H54 (cell line): ENCODE measurements around the gene FRMD4A.

Source experiments
- DNase-seq: peaks from one replicate; pipeline ENCODE4 v3.0.0; 2011; ENCODE audit warnings: low spot score, mixed read lengths; ENCODE audit not compliant: insufficient read length
- FAIRE-seq: peaks from 3 replicates; lab custom pipeline; 2011; peaks lifted over from hg19 to GRCh38; lab: Jason Lieb, UNC
- POLR2A ChIP-seq: IDR thresholded peaks from 2 replicates; pipeline ENCODE4 v1.6.1; 2011; ENCODE audit warnings: low read depth, mild to moderate bottlenecking, low read length

FRMD4A gene

DNA sequence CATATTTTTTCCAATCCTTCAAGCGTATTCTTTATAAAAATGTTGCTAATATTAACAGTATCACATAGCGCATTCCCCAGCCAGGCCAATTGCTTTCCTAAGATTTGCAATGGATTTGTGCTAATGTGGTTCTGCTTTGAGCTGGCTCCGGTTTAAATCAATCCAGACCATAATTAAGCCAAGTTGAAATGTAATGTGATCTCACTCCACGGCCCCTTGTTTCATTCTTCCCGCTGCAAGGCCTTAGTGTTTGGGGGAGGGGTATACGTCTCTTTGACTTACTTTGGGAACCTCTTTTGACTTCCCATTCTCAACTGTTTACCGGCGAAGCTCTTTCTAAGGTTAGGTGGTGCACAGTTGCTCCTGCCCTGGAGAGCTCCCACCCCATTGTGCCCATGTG is 657.6 kb downstream of the FRMD4A start:
- FAIRE-seq: no peak
- no peak for TF ChIP-seq POLR2A
- DNase-seq: no peak

GRCh38 chr10:13672548-13672947 is 658.2 kb downstream of the FRMD4A start:
- FAIRE-seq: no peak
- DNase-seq: no peak
- no peak for TF ChIP-seq POLR2A

DNA sequence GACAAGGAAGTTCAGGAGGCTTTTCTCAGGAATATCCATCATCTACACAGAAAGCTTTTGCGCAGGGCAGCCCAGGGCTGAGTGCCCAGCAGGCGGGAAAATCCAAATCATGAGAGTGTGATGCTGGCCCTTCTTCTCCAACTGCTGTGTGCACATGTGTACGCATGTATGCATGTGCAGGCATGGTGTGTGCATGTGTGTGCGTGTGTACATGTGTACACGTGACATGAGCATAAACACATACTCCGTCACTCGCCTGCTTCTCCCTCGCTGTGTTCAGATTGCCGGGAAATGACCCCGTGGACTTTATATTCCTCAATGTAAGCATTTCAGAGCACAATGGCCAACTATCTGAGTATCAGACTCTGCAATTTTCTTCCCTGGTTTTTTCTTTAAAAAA is 658.8 kb downstream of the FRMD4A start:
- no peak for TF ChIP-seq POLR2A
- DNase-seq: no peak
- FAIRE-seq: no peak

DNA sequence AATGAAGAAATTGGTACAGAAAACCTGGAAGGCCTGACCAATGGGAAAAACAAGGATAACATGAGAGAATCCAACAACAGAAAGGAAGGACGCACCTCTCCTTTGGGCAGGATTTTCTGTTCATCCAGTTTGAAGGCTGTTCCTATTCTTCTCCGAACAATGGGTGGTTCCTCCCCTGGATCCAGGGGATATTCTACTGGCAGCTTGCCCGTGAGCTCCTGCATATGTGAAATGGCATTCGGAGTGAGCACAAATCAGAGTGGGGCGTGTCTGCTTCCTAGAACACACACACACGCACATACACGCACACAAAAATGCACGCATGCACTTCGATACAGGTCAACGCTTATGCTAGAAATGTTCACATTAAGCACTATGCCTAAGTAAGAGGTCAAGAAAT is 660.4 kb downstream of the FRMD4A start:
- no peak for DNase-seq
- TF ChIP-seq POLR2A: no peak
- no peak for FAIRE-seq

DNA sequence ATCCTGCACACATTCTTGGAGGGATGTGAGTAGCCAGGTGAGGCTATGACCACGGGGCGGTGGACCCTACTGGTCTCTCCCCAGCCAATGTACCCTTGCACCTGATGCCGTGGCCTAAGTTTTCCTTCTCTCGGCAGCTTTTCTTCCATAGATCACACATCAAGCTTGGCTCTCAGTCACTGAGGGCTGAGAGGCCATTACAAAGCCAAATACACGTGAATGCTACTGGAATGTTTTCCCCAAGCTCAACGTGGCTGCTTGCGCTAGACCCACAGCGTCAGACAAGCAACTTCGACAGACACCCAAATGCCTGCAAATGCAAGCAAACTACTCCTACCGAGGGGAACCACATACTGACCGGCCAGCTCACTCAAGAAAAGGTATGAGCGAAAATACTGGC is 660.8 kb downstream of the FRMD4A start:
- TF ChIP-seq POLR2A: no peak
- DNase-seq (no peak), FAIRE-seq (no peak)

GRCh38 chr10:13669182-13669855 is 661.4 kb downstream of the FRMD4A start:
- no peak for DNase-seq
- TF ChIP-seq POLR2A: no peak
- FAIRE-seq: no peak

DNA sequence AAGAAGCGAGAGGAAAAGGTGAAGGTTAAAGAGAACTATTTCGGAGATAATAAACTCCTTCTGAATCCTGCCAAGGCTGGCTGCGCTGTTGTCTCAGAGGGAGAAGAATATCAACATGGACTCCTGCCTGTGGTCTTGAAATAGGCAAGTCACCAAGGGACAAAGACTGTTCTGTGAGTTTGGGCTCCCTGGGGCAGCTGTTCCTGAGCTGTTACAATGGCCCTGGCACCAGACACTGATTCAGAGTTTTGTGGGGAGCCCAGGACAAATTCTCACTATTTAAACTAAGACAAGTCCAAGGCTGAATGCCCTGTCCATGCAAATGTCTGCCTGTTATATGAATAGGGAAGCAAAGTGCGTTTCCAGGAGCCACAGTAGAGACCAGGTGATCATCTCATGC is 662.6 kb downstream of the FRMD4A start:
- FAIRE-seq: no peak
- no peak for TF ChIP-seq POLR2A
- no peak for DNase-seq

GRCh38 chr10:13665516-13666262 is 665.0 kb downstream of the FRMD4A start:
- TF ChIP-seq POLR2A: no peak
- no peak for DNase-seq
- FAIRE-seq: no peak

DNA sequence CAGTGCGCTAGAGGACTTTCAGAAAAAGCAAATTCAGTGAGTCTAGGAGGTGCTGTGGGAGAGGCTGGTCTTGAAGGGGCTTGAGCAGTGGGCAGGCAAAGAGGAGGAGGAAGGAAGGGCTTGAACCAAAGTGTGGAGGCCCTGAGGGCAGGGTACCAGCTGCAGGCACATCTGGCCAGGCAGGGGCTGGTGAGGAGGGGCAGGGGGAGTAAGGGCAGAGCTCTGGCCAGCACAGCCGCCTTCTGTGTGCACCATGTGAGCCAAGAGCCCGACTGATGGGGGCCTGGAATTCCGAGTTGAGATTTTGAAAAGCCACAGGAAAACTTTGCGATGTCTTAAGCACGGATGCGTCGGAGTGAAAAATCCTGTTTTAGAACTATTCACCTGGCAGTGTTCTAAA is 669.5 kb downstream of the FRMD4A start:
- DNase-seq (no peak), FAIRE-seq (no peak)
- TF ChIP-seq POLR2A: no peak

DNA sequence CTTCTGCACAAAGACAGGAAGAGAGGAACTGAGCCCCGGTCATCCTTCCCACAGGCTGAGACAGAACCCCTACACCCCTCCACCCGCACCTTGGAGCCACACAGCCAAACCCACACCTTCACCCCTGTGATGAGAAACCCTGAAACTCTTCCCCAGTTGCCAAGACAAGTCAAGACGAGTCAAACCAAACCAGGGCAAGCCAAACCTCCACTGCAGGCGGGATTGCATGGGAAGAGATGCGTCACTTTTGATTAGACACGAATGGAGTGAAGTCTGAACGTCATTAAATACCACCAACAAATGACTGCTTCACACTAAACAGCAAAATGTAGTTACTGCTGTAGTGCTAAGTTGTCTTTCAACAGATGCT is 670.2 kb downstream of the FRMD4A start:
- FAIRE-seq (no peak), DNase-seq (no peak)
- TF ChIP-seq POLR2A: no peak

DNA sequence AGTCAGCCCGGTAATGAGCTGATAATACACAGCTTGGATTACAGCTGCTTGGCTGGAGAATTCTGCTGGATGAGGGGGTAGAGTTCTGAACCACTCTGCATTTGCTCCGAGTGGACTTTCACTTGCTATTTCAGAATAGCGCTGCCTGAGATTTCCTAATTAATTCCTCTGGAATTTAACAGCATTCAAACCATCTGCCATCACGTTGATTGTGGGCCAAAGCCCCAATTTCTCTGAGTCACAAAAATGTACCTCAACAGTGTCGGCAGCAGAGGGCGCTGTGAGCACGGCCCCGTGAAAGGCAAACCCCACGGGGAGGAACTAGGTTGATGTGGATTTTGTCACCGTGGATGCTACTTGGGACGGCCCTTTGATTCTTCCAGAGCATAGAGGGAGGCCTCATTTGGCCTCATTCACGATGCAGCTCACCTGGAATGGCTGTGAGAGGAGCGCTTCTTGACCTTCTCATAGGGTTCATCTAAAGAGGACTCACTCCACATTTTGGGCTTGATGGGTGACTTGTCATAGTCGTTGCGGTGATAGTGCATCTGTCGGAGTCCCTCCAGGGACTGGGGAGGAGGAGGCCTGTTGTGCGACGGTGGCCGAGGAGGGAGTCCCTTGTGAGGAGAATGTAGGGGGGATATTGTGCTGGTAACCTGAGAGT is 670.7 kb downstream of the FRMD4A start:
- DNase-seq: peak; percentile 85
- TF ChIP-seq POLR2A: no peak
- no peak for FAIRE-seq

GRCh38 chr10:13658871-13659685 is 671.6 kb downstream of the FRMD4A start:
- DNase-seq (no peak), FAIRE-seq (no peak)
- TF ChIP-seq POLR2A: no peak

DNA sequence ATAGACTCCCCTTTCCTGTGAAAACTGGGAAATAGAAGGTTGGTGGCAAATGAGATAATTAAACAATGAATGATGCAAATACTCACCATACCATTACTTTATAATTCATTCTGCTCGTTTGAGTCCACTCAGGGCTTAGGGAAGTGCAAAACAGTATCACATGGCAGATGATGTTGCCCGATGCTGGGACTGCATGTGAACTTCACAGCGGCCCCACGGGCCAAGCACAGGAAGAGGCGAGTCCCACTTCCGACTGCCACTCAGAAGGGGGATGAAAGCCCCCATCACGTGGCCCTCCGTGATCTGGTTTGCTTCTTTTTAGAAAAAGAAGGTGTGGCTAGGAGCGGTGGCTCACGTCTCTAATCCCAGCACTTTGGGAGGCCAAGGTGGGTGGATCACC is 672.5 kb downstream of the FRMD4A start:
- FAIRE-seq (no peak), DNase-seq (no peak)
- TF ChIP-seq POLR2A: no peak

GRCh38 chr10:13657101-13657680 is 673.5 kb downstream of the FRMD4A start:
- TF ChIP-seq POLR2A: no peak
- FAIRE-seq: no peak
- DNase-seq: no peak
